Measurements from ENCODE around the gene APCDD1.

Gene APCDD1

GRCh38 chr18:10482985-10483949, 28.8 kb downstream of the APCDD1 start:
- TF ChIP-seq USF1 (IDR thresholded peaks at IDR 0.05) = no peak
- TF ChIP-seq FOXM1 (IDR thresholded peaks at IDR 0.05; ENCODE audit: borderline replicate concordance, low read depth) = no peak
- TF ChIP-seq EP300 (IDR thresholded peaks at IDR 0.05; ENCODE audit: borderline replicate concordance) = no peak
- no peak for TF ChIP-seq MAX (IDR thresholded peaks at IDR 0.05)
- no peak for TF ChIP-seq CREB1 (IDR thresholded peaks at IDR 0.05; ENCODE audit: low read depth)
- TF ChIP-seq ZBTB7A (IDR thresholded peaks at IDR 0.05; ENCODE audit: low read depth) = no peak
- TF ChIP-seq NFIC (IDR thresholded peaks at IDR 0.05) = no peak
- no peak for TF ChIP-seq TCF12 (IDR thresholded peaks at IDR 0.05; ENCODE audit: low read depth)
- TF ChIP-seq TAF1 (IDR thresholded peaks at IDR 0.05; ENCODE audit: low read depth) = no peak
- no peak for TF ChIP-seq YY1 (IDR thresholded peaks at IDR 0.05; ENCODE audit: low read depth)
- no peak for TF ChIP-seq REST (IDR thresholded peaks at IDR 0.05; ENCODE audit: low read depth)
- TF ChIP-seq EGR1 (IDR thresholded peaks at IDR 0.05) = no peak
- no peak for TF ChIP-seq RAD21 (IDR thresholded peaks at IDR 0.05; ENCODE audit: low read depth)
- no peak for TF ChIP-seq CEBPB (IDR thresholded peaks at IDR 0.05)
- TF ChIP-seq TEAD4 (IDR thresholded peaks at IDR 0.05) = no peak

- TF ChIP-seq TAF1 (IDR thresholded peaks at IDR 0.05; ENCODE audit: low read depth) (no peak), TEAD4 (IDR thresholded peaks at IDR 0.05) (no peak), CREB1 (IDR thresholded peaks at IDR 0.05; ENCODE audit: low read depth) (no peak), TCF12 (IDR thresholded peaks at IDR 0.05; ENCODE audit: low read depth) (no peak), FOXM1 (IDR thresholded peaks at IDR 0.05; ENCODE audit: borderline replicate concordance, low read depth) (no peak), USF1 (IDR thresholded peaks at IDR 0.05) (no peak), NFIC (IDR thresholded peaks at IDR 0.05) (no peak), RAD21 (IDR thresholded peaks at IDR 0.05; ENCODE audit: low read depth) (no peak), ZBTB7A (IDR thresholded peaks at IDR 0.05; ENCODE audit: low read depth) (no peak), EGR1 (IDR thresholded peaks at IDR 0.05) (no peak), MAX (IDR thresholded peaks at IDR 0.05) (no peak), YY1 (IDR thresholded peaks at IDR 0.05; ENCODE audit: low read depth) (no peak)
These were observed 31.0 kb downstream of the APCDD1 start for GRCh38 chr18:10485475-10485874.

- TF ChIP-seq CREB1 (IDR thresholded peaks at IDR 0.05; ENCODE audit: low read depth) (no peak), RAD21 (IDR thresholded peaks at IDR 0.05; ENCODE audit: low read depth) (no peak)
These were observed 31.9 kb downstream of the APCDD1 start for GRCh38 chr18:10486362-10486761.

- TF ChIP-seq EGR1 (IDR thresholded peaks at IDR 0.05) (no peak), TEAD4 (IDR thresholded peaks at IDR 0.05) (no peak), CREB1 (IDR thresholded peaks at IDR 0.05; ENCODE audit: low read depth) (no peak), USF1 (IDR thresholded peaks at IDR 0.05) (no peak), CEBPB (IDR thresholded peaks at IDR 0.05) (no peak), RAD21 (IDR thresholded peaks at IDR 0.05; ENCODE audit: low read depth) (no peak), FOXM1 (IDR thresholded peaks at IDR 0.05; ENCODE audit: borderline replicate concordance, low read depth) (no peak), YY1 (IDR thresholded peaks at IDR 0.05; ENCODE audit: low read depth) (no peak), REST (IDR thresholded peaks at IDR 0.05; ENCODE audit: low read depth) (no peak), MAX (IDR thresholded peaks at IDR 0.05) (no peak), EP300 (IDR thresholded peaks at IDR 0.05; ENCODE audit: borderline replicate concordance) (no peak), TCF12 (IDR thresholded peaks at IDR 0.05; ENCODE audit: low read depth) (no peak), NFIC (IDR thresholded peaks at IDR 0.05) (no peak)
These were observed 32.7 kb downstream of the APCDD1 start for GRCh38 chr18:10487154-10487553.

DNA sequence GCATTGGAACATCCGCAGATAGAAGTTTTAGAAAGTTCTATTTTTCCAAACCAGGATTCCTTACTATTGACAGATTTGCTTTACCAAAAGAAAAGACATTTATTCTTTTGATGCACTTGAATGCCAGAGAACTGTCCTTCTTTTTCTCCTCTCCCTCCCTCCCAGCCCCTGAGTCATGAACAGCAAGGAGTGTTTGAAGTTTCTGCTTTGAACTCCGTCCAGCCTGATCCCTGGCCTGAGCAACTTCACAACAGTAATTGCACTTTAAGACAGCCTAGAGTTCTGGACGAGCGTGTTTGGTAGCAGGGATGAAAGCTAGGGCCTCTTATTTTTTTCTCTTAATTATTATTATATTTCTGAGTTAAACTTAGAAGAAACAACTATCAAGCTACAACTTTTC, 33.6 kb downstream of the APCDD1 start:
- TF ChIP-seq YY1 (IDR thresholded peaks at IDR 0.05; ENCODE audit: low read depth) (no peak), TAF1 (IDR thresholded peaks at IDR 0.05; ENCODE audit: low read depth) (no peak)

Data from Ishikawa (cell line).